PC-9 (cell line): ENCODE data around the gene IL4R. TPM values are rescaled to one million over a fixed set of nuclear protein-coding genes. Genes with fewer than 3 reads are reported as not detected.

Experiments
- BruUV-seq: library from RNA; stranded (reverse); fragments of 400-500 nt; replicated peaks from 2 replicates; lab custom pipeline; 2021; lab: Mats Ljungman, UMichigan
- CTCF ChIA-PET: fragments of 300-600 bp; sonication (Branson Sonifier 250); formaldehyde crosslinking; loops from one replicate; lab custom pipeline; 2022; ENCODE audit warnings: antibody characterized with exemption; lab: Charles Lee
- POLR2A ChIA-PET: fragments of 300-600 bp; sonication (Branson Sonifier 250); formaldehyde crosslinking; loops from one replicate; lab custom pipeline; 2022; ENCODE audit warnings: antibody characterized with exemption; ENCODE audit not compliant: unreplicated experiment; lab: Charles Lee
- DNase-seq, 2 experiments: peaks; one replicate each; pipeline versions ENCODE4 v3.0.0 to v3.0.0-alpha.2; 2015 to 2022; ENCODE audit warnings: mixed read lengths in 1 of 2
- H2AFZ ChIP-seq: fragments of 200-600 bp; sonication (generic); 2 replicates; pipeline ENCODE4 v1.8.1; 2017; ENCODE audit warnings: antibody characterized with exemption
- H3F3A ChIP-seq: fragments of 200-600 bp; sonication (generic); 2 replicates; pipeline ENCODE4 v1.8.1; 2017; ENCODE audit warnings: antibody characterized with exemption, mild to moderate bottlenecking, low read depth; ENCODE audit not compliant: insufficient read depth
- H3K27ac ChIP-seq: fragments of 200-600 bp; sonication (generic); 2 replicates; pipeline ENCODE4 v1.6.1; 2016; ENCODE audit warnings: mixed run types
- H3K27me3 ChIP-seq: fragments of 200-600 bp; sonication (generic); 2 replicates; pipeline ENCODE4 v1.6.1; 2016; ENCODE audit warnings: low read depth, mixed run types; ENCODE audit not compliant: insufficient read depth
- H3K36me3 ChIP-seq: fragments of 200-600 bp; sonication (generic); 2 replicates; pipeline ENCODE4 v1.6.1; 2016; ENCODE audit warnings: low read depth, mixed run types
- H3K4me1 ChIP-seq: fragments of 200-600 bp; sonication (generic); replicated peaks from 2 replicates; pipeline ENCODE4 v1.6.1; 2016; ENCODE audit warnings: mixed run types; ENCODE audit not compliant: insufficient read depth
- H3K4me2 ChIP-seq: fragments of 200-600 bp; sonication (generic); 2 replicates; pipeline ENCODE4 v1.6.1; 2017; ENCODE audit warnings: mixed run types
- H3K4me3 ChIP-seq: fragments of 200-600 bp; sonication (generic); 2 replicates; pipeline ENCODE4 v1.6.1; 2016; ENCODE audit warnings: mixed run types
- H3K79me2 ChIP-seq: fragments of 200-600 bp; sonication (generic); 2 replicates; pipeline ENCODE4 v1.6.1; 2017; ENCODE audit warnings: low read depth, mixed run types
- H3K9me2 ChIP-seq: fragments of 200-600 bp; sonication (generic); 2 replicates; pipeline ENCODE4 v1.8.1; 2017; ENCODE audit warnings: mild to moderate bottlenecking; ENCODE audit not compliant: insufficient read depth
- H3K9me3 ChIP-seq: fragments of 200-600 bp; sonication (generic); 2 replicates; pipeline ENCODE4 v1.8.1; 2016; ENCODE audit warnings: low read depth; ENCODE audit not compliant: insufficient read depth
- H4K20me1 ChIP-seq: fragments of 200-600 bp; sonication (generic); 2 replicates; pipeline ENCODE4 v1.8.1; 2017; ENCODE audit not compliant: insufficient read depth
- EZH2 ChIP-seq: fragments of 200-600 bp; sonication (generic); IDR thresholded peaks from 2 replicates; pipeline ENCODE4 v1.8.0; 2017; ENCODE audit warnings: antibody characterized with exemption, low read depth
- intact Hi-C: fragments of 100-400 bp; cut with micrococcal nuclease; formaldehyde crosslinking; loops from one replicate; pipeline ENCODE4 v1.10.0; 2022; ENCODE audit not compliant: unreplicated experiment
- total RNA-seq: library from RNA; stranded (reverse); gene quantifications from 2 replicates; pipeline ENCODE4 v1.2.3, GENCODE V29; 2021
- TF ChIP-seq, protein P1 (sequence below): fragments of 200-600 bp; sonication (generic); conservative IDR thresholded peaks from 2 replicates; pipeline ENCODE4 v1.6.1; 2017; ENCODE audit warnings: mixed run types, antibody characterized with exemption, mild to moderate bottlenecking, moderate library complexity

The IL4R gene
- total RNA-seq, 1 experiment from 2014 or later, result 76.5 TPM

DNA sequence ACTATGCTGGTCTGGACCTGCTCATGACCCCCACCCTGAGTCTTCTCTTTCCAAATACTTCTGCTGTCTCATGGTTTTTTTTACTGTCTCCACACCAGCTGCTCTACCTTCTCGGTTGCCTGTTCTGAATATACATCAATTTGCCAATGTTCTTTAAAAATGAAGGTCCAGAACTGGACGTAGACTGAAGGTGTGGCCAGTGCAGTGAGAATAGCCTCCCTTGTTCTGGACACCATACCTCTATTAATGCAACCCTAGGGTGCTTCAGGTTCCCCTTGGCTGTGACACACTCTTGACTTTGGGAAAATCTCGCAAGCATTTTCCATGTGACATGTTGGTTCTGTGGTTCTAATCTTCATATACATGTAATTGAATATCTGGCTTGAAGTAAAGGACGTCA, 72.9 kb downstream of the IL4R start:
- TF ChIP-seq EZH2, result no peak
- TF ChIP-seq, protein P1, sequence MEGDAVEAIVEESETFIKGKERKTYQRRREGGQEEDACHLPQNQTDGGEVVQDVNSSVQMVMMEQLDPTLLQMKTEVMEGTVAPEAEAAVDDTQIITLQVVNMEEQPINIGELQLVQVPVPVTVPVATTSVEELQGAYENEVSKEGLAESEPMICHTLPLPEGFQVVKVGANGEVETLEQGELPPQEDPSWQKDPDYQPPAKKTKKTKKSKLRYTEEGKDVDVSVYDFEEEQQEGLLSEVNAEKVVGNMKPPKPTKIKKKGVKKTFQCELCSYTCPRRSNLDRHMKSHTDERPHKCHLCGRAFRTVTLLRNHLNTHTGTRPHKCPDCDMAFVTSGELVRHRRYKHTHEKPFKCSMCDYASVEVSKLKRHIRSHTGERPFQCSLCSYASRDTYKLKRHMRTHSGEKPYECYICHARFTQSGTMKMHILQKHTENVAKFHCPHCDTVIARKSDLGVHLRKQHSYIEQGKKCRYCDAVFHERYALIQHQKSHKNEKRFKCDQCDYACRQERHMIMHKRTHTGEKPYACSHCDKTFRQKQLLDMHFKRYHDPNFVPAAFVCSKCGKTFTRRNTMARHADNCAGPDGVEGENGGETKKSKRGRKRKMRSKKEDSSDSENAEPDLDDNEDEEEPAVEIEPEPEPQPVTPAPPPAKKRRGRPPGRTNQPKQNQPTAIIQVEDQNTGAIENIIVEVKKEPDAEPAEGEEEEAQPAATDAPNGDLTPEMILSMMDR, result no peak
- ChIA-PET POLR2A (no interaction called here), CTCF (no interaction called here)
- no peaks in the 10 kb centered on the region for H3K4me1 ChIP-seq
- BruUV-seq, result no TSS peak
- H3K36me3 ChIP-seq, result no peaks in the 10 kb centered on the region
- intact Hi-C loops, result no loop called here
- DNase-seq, result no peak
- H3K9me3 ChIP-seq, result no peaks in the 10 kb centered on the region
- H4K20me1 ChIP-seq, result no peaks in the 10 kb centered on the region
- H3K27me3 ChIP-seq, result peaks cover 84% of the 10 kb centered on the region
- no peaks in the 10 kb centered on the region for H3K9me2 ChIP-seq
- no peak overlapping the region for H2AFZ ChIP-seq
- H3K79me2 ChIP-seq, result no peaks in the 10 kb centered on the region
- H3K27ac ChIP-seq, result no peak overlapping the region
- no peaks in the 10 kb centered on the region for H3F3A ChIP-seq
- H3K4me3 ChIP-seq, result no peak overlapping the region
- H3K4me2 ChIP-seq, result no peak overlapping the region

DNA sequence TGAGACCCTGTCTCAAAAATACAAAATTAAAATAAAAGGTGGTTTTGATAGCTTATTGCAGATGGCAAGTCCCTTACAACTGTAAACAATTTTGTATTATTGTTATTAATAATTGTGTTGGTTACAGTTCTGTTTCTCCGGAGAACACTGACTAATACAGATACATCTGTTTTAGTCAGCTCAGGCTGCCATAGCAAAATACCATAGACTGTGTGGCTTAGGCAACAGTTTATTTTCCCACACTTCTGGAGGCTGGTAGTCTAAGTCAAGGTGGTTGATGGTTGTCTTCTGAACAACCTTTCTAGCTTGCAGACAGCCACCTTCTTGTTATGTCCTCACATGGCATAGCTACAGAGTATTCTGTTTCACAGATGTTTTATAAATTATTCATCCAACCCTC, 74.0 kb downstream of the IL4R start:
- Histone ChIP-seq H3F3A (no peaks in the 10 kb centered on the region), H3K36me3 (no peaks in the 10 kb centered on the region), H3K27ac (no peak overlapping the region), H3K4me2 (no peak overlapping the region), H3K9me2 (no peaks in the 10 kb centered on the region), H3K4me3 (no peak overlapping the region), H4K20me1 (no peaks in the 10 kb centered on the region), H2AFZ (no peak overlapping the region), H3K4me1 (no peaks in the 10 kb centered on the region), H3K9me3 (no peaks in the 10 kb centered on the region), H3K79me2 (no peaks in the 10 kb centered on the region), H3K27me3 (peaks cover 82% of the 10 kb centered on the region)
- BruUV-seq, result no TSS peak
- intact Hi-C loops, result no loop called here
- no peak for TF ChIP-seq EZH2
- TF ChIP-seq, protein P1, result no peak
- ChIA-PET CTCF (interaction anchor here (0.6 kb wide), 1 partner anchor 232 kb away, joined by 3 read pairs; no protein-coding TSS in a partner anchor), POLR2A (no interaction called here)
- DNase-seq, result no peak

DNA sequence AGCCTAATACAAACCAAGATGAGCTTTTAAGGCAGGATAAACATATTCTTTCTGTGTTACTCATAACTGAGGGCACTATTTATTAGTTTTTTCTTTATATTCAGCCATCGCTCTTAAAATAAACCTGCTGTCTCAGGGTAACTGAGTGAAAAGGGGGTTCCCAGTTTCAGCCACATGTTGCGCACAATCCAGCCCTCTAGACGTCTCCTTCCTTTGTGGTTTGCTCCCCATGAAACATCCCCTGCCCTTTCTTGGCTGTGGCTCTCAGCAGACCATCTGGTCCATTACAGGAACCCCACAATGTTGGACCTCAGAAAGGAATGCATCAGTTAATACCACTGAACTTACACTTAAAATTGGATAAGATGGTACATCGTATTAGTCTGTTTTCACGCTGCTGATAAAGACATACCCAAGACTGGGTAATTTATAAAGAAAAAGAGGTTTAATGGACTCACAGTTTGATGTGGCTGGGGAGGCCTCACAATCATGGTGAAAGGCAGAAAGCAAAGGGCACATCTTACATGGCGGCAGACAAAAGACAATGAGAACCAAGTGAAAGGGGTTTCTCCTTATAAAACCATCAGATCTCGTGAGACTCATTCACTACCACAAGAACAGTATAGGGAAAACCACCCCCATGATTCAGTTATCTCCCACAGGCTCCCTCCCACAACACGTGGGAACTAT, 75.6 kb downstream of the IL4R start:
- no peak for DNase-seq
- Histone ChIP-seq H3K4me2 (no peak overlapping the region), H3K27ac (no peak overlapping the region), H3K36me3 (no peaks in the 10 kb centered on the region), H4K20me1 (no peaks in the 10 kb centered on the region), H3K9me3 (no peaks in the 10 kb centered on the region; the same call in 1 of the 2 replicates), H2AFZ (no peak overlapping the region), H3F3A (no peaks in the 10 kb centered on the region), H3K4me1 (no peaks in the 10 kb centered on the region), H3K79me2 (no peaks in the 10 kb centered on the region), H3K27me3 (peaks cover 71% of the 10 kb centered on the region), H3K4me3 (no peak overlapping the region), H3K9me2 (no peaks in the 10 kb centered on the region)
- TF ChIP-seq, protein P1, result no peak
- TF ChIP-seq EZH2, result no peak
- ChIA-PET CTCF (no interaction called here), POLR2A (no interaction called here)
- BruUV-seq, result no TSS peak
- intact Hi-C loops, result no loop called here
